ELF-1 (cell line): ENCODE data around the gene TMBIM1.
A peak's percentile ranks its signal among the peaks of the same experiment; 100 is the strongest.

Experiments used
- DNase-seq: peaks from one replicate; pipeline ENCODE4 v3.0.0-alpha.2; 2016; ENCODE audit warnings: low read depth, low spot score

The TMBIM1 gene

DNA sequence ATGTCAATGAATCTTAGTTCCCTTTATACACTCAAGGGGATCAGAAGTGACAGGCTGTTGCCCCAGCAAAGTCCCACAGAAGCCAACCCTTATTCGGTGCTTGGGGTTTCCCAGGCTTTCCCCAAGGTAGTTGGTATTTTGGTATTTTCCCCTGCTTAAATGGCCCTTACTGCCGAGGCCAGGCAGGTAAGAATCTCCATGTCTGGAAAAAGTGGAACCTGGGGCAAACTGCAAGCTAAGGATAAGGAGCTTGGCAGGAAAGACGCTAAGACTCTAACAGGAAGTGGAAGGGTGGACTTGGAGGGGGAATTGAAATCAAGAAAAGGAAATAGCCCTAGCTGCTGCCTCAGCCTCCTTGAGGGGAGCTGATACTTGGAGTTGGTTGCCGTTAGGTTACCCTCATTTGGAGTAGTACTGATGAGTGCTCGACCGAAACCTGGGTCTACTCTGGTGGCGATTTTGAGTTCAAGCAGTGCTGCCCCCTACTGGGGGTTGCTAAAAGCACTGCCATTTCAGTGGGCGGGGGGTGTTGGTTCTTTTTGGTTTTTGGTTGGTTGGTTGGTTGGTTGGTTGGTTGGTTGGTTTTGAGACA lies 34.8 kb downstream of the TMBIM1 start:
- DNase-seq, result peak; percentile 80

DNA sequence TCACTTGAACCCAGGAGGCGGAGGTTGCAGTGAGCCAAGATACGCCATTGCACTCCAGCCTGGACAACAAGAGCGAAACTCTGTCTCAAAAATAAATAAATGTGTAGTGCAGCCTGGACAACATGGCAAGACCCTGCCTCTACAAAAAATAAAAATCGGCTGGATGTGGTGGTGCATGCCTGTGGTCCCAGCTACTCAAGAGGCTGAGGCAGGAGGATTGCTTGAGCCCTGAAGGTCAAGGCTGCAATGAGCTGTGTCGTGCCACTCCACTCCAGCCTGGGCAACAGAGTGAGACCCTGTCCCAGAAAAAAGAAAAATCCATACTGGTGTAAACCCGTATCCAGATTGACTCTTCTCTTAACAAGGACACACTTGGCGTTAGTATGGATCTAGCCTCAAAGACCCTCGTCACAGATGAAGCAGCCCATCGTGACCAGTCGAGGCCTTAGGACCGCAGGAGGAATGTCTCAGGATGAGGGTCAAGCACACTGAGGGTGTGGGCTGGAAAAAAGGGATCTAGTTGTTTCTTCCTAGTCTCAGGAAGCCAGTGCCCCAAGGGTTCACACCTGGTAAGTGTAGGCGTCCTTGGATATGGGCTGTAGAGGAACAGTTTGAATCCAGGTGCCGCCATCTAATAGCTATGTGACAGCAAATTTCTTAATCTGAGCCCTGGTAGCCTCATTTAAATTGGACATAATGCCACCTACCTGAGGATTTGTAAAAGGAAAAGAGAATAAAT lies 35.5 kb downstream of the TMBIM1 start:
- DNase-seq, result no peak

DNA sequence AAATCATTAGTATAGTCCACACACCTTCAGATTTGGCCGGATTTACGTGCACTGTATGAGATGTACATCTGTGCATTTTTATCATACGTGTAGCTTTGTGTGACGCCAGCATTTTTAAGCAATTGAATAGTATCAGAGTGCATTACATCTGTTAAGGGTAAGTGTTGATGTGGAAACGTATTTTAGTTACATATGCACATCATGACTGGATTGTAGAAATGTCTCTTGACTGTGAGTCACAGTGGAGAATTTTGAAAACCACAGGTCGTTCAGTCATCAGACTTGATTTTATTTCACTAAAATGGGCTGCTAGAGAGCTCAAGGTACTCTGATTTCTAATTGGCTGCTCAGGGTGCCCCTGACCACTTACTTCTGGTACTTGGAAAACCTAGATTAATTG lies 36.9 kb downstream of the TMBIM1 start:
- no peak for DNase-seq

DNA sequence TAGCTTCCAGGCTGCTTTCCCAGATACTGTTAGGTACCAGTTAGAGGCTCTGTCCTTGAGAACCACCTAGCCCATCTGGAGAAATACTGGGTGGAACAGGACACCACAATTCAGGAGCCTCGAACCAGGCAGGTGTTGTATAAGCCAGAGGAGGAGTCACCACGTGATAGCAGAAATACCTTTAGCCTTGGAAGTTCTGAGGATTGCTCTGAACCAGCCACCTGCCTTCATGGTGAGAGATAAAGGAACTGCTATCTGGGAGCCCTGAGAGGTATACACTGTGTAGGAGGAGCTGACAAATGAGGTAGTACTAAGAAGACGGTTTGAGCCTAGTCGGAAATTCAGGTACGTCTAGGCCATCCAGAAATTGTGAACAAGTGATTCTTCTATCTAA lies 39.1 kb downstream of the TMBIM1 start:
- no peak for DNase-seq

DNA sequence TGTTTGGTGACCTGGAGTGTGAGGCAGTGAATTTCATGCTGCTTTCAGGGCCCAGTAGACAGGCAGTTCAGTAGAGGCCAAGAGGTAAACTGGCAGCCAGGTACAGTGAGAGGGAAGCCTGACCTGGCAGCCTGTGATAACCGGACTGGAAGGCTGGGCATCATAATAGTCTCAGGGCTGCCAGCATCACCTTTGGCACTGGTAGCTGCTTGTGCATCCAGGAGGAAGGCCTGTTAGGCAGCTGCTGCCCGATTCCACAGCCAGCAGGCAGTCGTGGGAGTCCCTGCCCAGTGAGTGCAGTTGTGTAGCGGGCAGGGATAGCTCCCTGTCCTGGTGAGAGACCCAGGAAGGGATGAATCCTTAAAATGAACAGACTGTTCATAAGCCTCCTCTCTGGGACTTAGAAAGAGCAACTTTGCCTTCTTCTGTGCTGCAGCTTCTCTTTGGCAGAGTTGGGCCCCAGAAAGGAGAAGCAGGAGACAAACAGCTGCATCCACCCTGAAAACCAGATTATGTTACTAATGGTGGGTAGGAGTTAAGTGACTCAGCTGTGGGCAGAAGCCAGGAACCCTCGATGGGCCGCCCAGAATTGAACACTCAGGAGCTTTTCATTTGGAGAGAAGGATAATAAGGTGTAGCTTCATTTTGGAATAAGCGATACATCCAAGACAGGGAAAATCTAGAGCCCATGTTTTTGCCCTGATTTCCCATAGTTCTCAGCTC lies 39.6 kb downstream of the TMBIM1 start:
- no peak for DNase-seq

DNA sequence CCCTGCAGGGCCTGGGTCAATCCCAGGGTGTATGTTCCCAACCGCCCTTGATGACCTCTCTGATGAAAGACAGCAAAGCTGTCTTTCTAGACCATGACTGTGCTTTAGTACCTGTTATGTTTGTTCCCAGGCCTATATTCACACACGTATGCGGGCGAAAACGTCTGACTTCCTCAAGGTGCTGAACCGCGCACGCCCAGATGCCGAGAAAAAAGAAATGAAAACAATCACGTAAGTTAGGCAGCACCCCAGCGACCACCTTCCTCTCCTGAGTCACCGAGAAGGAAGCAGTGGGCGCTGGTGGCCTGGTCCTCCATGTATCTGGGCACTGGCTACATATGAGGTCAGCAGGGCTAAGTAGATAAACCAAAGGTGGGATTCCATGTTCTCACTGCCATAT lies 42.6 kb downstream of the TMBIM1 start:
- DNase-seq, result no peak

DNA sequence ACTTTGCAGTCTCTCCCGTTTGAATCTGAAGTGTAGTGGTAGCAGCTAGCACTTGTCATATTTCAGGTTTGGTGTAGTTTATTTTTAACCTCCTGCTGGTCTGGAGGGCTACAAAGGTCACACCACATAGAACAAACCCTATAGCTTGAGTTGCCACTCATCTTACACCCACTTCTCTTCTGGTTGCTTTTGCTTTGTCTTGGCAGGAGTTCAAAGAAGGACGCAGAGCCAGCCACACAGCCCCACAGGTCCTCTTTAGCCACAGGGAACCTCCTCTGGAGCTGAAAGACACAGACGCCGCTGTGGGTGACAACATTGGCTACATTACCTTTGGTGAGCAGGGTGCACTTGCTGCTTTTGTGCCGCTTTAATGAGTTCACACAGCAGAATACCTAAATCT lies 47.1 kb downstream of the TMBIM1 start:
- DNase-seq, result no peak

DNA sequence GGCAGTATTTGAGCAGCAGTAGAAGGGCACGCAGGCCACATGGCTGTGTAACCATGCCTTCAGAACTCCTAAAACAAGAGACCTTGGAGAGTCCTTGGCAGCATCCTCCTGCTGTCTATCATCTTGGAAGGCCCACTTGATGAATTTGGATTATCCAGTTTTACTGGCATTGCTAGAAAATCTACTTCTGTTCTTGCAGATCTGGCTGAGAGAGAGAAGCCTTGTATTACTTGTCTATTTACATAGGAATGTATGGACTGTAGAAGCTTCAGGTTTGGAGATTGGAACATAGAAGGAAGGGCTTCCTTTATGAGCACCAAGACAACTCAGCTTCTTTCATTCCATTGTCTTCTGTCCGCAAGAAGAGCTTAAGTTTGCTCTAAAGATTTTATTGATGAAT lies 47.6 kb downstream of the TMBIM1 start:
- DNase-seq, result no peak

DNA sequence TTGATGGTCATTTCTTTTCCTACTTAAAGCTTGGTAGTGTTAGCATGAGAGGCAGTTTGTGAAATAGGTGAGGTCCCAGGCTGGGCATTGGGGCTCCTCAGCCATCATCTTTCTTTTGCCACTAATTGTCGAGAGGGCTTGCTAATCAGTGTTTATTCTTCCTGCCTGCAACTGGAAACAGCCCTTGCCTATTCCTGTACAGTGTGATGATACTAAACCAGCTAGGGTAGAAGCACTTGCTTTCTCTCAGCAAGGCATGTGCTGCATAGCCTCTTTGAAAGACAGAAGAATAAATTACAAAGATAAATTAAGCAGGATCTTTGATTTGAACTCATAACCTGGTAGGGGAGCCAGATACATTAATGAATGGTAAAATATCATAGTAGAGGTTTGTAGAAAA lies 48.1 kb downstream of the TMBIM1 start:
- no peak for DNase-seq

DNA sequence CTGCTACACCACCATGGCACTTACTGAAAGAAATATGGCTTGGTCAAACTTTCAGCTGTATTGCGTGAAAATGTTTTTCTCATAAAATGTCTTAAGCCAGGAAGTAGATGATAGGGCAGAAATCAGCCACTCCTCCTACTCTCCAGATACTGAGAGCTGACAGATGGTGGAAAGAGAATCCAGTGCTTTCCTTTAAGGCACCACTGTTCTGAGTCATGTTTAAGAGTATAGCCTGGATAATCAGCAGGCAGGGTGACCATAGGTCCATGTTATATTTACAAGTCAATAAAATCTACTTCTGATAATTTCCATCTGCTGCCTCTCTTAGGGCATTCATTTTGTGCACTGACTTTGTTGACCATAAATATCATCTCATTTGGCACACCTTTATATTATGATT lies 53.4 kb downstream of the TMBIM1 start:
- no peak for DNase-seq

DNA sequence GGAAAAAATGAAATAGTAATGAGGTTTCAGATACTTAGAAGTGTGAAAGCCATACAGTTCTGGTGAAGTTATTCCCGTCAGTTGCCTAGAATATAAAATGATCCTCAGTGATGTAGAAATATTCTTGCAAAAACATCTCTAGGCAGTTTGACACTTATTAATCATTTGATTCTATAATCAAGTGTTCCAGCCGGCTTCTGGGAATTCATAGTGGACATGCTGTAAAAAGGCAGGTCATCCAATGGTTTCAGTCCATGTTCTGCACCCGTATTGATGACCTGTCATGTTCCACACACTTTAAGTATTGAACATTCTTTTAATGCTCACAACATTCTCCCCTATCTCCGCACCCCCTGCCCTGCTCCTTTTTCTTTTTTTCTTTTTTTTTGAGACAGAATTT lies 55.5 kb downstream of the TMBIM1 start:
- DNase-seq, result no peak

DNA sequence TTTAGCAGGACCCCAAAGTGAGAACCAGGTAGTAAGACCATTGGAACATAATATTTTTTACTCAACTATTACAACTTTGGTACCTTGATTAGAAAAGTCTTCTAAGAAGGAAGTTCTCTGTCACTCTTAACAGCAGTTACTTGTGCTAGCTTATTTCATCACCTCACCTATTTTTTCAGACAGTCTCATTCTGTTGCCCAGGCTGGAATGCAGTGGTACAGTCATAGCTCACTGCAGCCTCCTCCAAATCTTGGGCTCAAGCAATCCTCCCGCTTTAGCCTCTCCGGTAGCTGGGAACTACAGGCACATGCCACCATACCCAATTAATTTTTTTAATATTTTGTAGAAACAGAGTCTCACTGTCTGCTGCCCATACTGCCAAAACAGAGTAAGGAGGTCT lies 57.3 kb downstream of the TMBIM1 start:
- no peak for DNase-seq

DNA sequence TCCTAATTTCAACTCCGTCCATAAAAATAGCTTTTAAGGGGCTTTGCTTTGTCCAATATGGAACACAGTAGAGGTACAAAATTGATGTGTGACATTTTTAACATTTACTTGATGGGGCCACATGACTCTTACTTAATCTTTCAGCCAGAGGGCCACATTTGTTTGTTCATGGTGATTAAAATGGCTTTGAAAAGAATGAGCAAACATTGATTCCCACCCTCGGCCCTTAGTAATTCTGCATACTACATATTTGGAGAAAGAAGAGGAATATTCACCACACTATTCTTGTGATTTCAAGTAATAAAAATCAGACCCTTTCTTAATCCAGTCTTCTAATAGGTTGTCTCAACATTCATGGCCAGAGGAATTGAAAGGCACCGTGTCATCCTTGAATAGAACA lies 57.8 kb downstream of the TMBIM1 start:
- DNase-seq, result no peak

DNA sequence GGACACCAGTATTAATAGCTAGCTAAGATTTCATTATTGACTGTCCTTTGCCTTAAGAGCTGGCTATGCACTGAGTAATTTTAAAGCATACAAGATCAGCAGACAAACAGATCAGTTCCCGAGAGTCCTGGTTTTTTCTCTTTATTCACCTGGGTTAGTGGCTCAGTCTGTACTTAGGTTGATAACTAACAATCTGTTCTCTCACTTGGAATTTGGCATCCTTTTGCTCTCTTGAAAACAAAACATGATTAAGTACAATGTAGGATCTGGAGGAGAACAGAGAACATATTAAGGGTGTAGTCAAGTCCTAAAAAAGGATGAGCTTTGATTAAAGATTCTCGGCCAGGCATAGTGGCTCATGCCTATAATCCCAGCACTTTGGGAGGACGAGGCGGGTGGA lies 58.8 kb downstream of the TMBIM1 start:
- DNase-seq, result no peak

DNA sequence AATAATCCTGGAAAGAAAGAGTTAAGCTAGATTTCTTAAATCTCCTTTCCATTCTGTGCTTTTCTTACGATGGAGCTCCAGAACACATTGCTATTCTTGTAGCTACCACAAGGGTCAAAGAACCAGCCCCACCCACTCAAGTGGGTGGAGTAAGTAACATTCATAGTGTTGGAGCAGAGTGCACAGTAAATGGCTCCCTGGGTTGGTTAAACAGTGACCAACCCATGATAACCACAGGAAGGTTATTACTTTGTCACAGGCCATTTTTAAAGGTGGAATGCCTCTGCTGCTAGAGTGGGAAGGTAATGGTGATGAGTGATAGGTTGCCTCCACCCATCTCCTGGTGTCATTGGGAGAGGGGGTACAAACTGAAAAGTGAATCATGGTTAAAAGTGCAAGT lies 61.4 kb downstream of the TMBIM1 start:
- DNase-seq, result no peak

DNA sequence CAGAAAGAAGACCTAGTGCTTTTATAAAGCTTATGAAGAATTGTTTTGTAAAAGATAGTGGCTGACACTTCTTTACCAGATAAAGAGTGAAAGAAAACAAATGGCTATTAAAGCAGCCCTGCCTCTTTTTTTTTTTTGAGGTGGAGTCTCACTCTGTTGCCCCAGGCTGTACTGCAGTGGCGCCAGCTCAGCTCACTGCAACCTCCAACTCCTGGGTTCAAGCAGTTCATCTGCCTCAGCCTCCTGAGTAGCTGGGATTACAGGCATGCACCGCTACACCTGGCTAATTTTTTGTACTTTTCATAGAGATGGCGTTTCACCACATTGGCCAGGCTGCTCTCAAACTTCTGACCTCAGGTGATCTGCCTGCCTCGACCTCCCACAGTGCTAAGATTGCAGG lies 62.5 kb downstream of the TMBIM1 start:
- peak; percentile 60 for DNase-seq

DNA sequence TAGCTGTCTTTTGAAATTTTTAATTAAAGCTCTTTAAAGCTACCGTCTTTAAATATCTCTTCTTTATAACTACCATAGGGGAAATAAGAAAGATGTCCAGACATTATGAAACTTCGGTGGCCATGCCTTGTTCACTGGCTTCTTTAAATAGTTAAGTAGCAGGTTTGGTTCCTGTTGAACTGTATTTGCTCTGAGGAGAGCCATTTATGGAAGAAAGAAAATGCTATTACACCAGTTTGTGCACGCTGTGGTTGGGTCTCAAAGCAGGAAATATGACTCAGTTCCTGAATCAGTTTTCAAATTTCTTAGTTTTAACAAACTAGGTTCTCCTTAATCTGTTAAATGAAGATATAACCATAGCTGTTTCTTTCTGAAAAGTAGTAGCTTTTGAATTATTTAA lies 63.1 kb downstream of the TMBIM1 start:
- DNase-seq, result no peak

DNA sequence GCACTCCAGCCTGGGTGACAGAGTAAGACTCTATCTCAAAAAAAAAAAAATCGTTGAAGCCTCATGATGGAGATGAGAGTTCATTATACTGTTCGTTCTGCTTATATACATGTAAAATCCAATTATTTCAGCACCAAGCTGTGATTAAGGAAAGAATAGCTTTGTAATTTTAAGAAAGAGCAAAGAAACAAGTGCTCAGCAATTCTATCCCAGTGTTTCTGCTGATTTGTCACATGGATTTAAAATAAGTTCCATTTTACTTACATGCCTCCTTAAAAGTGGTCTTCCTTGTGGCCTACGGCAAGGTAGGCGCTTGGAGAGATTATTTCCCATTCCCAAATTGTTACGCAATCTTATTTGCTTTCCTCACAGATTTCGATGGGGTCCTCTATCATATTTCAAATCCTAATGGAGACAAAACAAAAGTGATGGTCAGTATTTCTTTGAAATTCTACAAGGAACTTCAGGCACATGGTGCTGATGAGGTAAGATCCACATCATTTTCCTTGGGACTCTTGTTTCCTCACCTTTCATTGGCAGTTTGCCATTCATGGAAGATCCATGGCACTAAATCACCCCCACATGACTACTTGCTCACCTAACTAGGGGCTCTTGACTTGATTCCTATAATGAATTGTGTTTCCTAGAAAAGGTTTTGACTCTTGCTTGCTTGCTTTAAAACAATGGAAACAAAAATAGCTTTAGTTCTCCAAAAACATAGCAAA lies 63.8 kb downstream of the TMBIM1 start:
- no peak for DNase-seq

DNA sequence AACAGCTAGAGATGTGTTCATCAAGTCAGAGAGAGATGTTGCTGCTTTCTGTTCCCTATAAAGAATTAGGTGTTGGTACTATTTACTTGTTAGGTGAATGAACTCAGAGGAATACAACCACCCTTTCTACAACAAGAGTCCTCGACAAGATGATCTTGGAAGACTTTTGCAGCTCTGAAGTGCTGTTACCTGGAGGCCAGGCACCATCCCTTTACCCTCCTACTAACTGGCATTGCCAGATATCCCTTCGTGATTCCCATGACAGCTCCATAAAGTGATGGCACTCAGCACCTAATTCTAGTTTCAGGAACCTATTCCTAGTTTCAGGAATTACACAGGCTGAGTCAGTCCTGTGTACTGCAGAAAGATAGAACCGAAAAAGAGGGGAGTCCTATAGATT lies 65.4 kb downstream of the TMBIM1 start:
- no peak for DNase-seq
